WTC11 (cell line): Measurements from ENCODE around the gene ARHGEF37. TPM values are rescaled to one million over a fixed set of nuclear protein-coding genes. Genes with fewer than 3 reads are reported as not detected.
"Not testable (repeated sequence)": the region's sequence is repeated elsewhere in the genome, so short reads cannot be mapped to it uniquely, and the experiment has no call there.

ENCODE experiments used
- ATAC-seq: fragments of 200-7000 bp; cut with Tn5 transposase; 2 replicates; pipeline ENCODE4 v1.10.0; 2021; ENCODE audit warnings: mild to moderate bottlenecking, moderate library complexity
- CTCF ChIA-PET: fragments of 300-600 bp; sonication (Branson Sonifier 250); formaldehyde crosslinking; loops from one replicate; lab custom pipeline; 2021; ENCODE audit warnings: antibody characterized with exemption; lab: Charles Lee
- POLR2A ChIA-PET: fragments of 350-600 bp; sonication (Branson Sonifier 250); formaldehyde crosslinking; loops from one replicate; lab custom pipeline; 2021; ENCODE audit warnings: antibody characterized with exemption; lab: Charles Lee
- DNase-seq: peaks from one replicate; pipeline ENCODE4 v3.0.0; 2021; ENCODE audit warnings: low spot score
- H3K27ac Mint-ChIP-seq: 2 replicates; pipeline ENCODE4 v1.8.0; 2021; ENCODE audit warnings: mixed read lengths
- H3K27me3 Mint-ChIP-seq: 2 replicates; pipeline ENCODE4 v1.8.0; 2021; ENCODE audit warnings: low read depth, mild to moderate bottlenecking, moderate library complexity, mixed read lengths
- H3K36me3 Mint-ChIP-seq: 2 replicates; pipeline ENCODE4 v1.8.0; 2021; ENCODE audit warnings: mixed read lengths
- H3K4me1 Mint-ChIP-seq: 2 replicates; pipeline ENCODE4 v1.8.0; 2022; ENCODE audit warnings: mixed read lengths
- H3K4me3 Mint-ChIP-seq: 2 replicates; pipeline ENCODE4 v1.8.0; 2021; ENCODE audit warnings: mild to moderate bottlenecking, moderate library complexity, mixed read lengths
- H3K9me3 Mint-ChIP-seq: 2 replicates; pipeline ENCODE4 v1.8.0; 2021; ENCODE audit warnings: mixed read lengths
- ATF1 ChIP-seq: sonication (generic); formaldehyde crosslinking; IDR thresholded peaks from 2 replicates; pipeline ENCODE4 v1.8.1; 2023; ENCODE audit warnings: mild to moderate bottlenecking, moderate library complexity, missing genetic modification reagents
- CBFB ChIP-seq: sonication (generic); formaldehyde crosslinking; IDR thresholded peaks from 2 replicates; pipeline ENCODE4 v1.8.1; 2022; ENCODE audit warnings: mild to moderate bottlenecking, low read depth, missing genetic modification reagents
- CDX4 ChIP-seq: fragments of 250-450 bp; sonication (Bioruptor Pico); IDR thresholded peaks from 2 replicates; pipeline ENCODE4 v1.9.0; 2021; ENCODE audit warnings: moderate library complexity, mild to moderate bottlenecking, inconsistent platforms, borderline replicate concordance
- CREM ChIP-seq: sonication (generic); formaldehyde crosslinking; IDR thresholded peaks from 2 replicates; pipeline ENCODE4 v1.8.1; 2022; ENCODE audit warnings: mild to moderate bottlenecking, missing genetic modification reagents, moderate library complexity
- EMX1 ChIP-seq: fragments of 250-450 bp; sonication (Bioruptor Pico); IDR thresholded peaks from 2 replicates; pipeline ENCODE4 v1.8.0; 2021; ENCODE audit warnings: mild to moderate bottlenecking
- ETV6 ChIP-seq: sonication (generic); formaldehyde crosslinking; IDR thresholded peaks from 2 replicates; pipeline ENCODE4 v1.8.1; 2022; ENCODE audit warnings: mild to moderate bottlenecking, missing genetic modification reagents
- FOXP1 ChIP-seq: sonication (generic); formaldehyde crosslinking; IDR thresholded peaks from 2 replicates; pipeline ENCODE4 v1.8.0; 2022; ENCODE audit warnings: missing genetic modification reagents, mild to moderate bottlenecking, moderate library complexity, borderline replicate concordance
- IRF1 ChIP-seq: sonication (generic); formaldehyde crosslinking; IDR thresholded peaks from 2 replicates; pipeline ENCODE4 v1.8.0; 2023; ENCODE audit warnings: missing genetic modification reagents
- KAT7 ChIP-seq: sonication (generic); formaldehyde crosslinking; IDR thresholded peaks from 2 replicates; pipeline ENCODE4 v1.8.1; 2023; ENCODE audit warnings: missing genetic modification reagents, mild to moderate bottlenecking, borderline replicate concordance
- MXD4 ChIP-seq: fragments of 250-450 bp; sonication (Bioruptor Pico); IDR thresholded peaks from 2 replicates; pipeline ENCODE4 v1.8.0; 2021; ENCODE audit warnings: mild to moderate bottlenecking, moderate library complexity, borderline replicate concordance
- NR2C2 ChIP-seq: sonication (generic); formaldehyde crosslinking; IDR thresholded peaks from 2 replicates; pipeline ENCODE4 v1.8.0; 2022; ENCODE audit warnings: mild to moderate bottlenecking, missing genetic modification reagents
- RORB ChIP-seq: fragments of 250-450 bp; sonication (Bioruptor Pico); IDR thresholded peaks from 2 replicates; pipeline ENCODE4 v1.9.0; 2021; ENCODE audit warnings: mild to moderate bottlenecking
- SMAD4 ChIP-seq: sonication (generic); formaldehyde crosslinking; IDR thresholded peaks from 2 replicates; pipeline ENCODE4 v1.8.0; 2022; ENCODE audit warnings: mild to moderate bottlenecking, missing genetic modification reagents
- SOX15 ChIP-seq: fragments of 250-450 bp; sonication (Bioruptor Pico); IDR thresholded peaks from 2 replicates; pipeline ENCODE4 v1.9.0; 2021; ENCODE audit warnings: mild to moderate bottlenecking
- TEAD1 ChIP-seq: sonication (generic); formaldehyde crosslinking; IDR thresholded peaks from 2 replicates; pipeline ENCODE4 v1.8.0; 2022; ENCODE audit warnings: mild to moderate bottlenecking, missing genetic modification reagents
- USF1 ChIP-seq: sonication (generic); formaldehyde crosslinking; IDR thresholded peaks from 2 replicates; pipeline ENCODE4 v1.8.0; 2022; ENCODE audit warnings: mild to moderate bottlenecking, missing genetic modification reagents
- USF2 ChIP-seq: sonication (generic); formaldehyde crosslinking; IDR thresholded peaks from 2 replicates; pipeline ENCODE4 v1.8.1; 2023; ENCODE audit warnings: mild to moderate bottlenecking, missing genetic modification reagents, moderate library complexity
- ZNF121 ChIP-seq: sonication (generic); formaldehyde crosslinking; IDR thresholded peaks from 2 replicates; pipeline ENCODE4 v1.8.0; 2023; ENCODE audit warnings: missing genetic modification reagents
- ZNF138 ChIP-seq: sonication (generic); formaldehyde crosslinking; conservative IDR thresholded peaks from 2 replicates; pipeline ENCODE4 v1.8.1; 2022; ENCODE audit warnings: mild to moderate bottlenecking, moderate library complexity, missing genetic modification reagents
- ZNF263 ChIP-seq: sonication (generic); formaldehyde crosslinking; IDR thresholded peaks from 2 replicates; pipeline ENCODE4 v1.8.1; 2022; ENCODE audit warnings: low read depth, mild to moderate bottlenecking, moderate library complexity, missing genetic modification reagents
- ZNF416 ChIP-seq: fragments of 250-450 bp; sonication (Bioruptor Pico); IDR thresholded peaks from 2 replicates; pipeline ENCODE4 v1.9.0; 2021; ENCODE audit warnings: mild to moderate bottlenecking, inconsistent platforms
- ZNF512 ChIP-seq: sonication (generic); formaldehyde crosslinking; IDR thresholded peaks from 2 replicates; pipeline ENCODE4 v1.8.1; 2022; ENCODE audit warnings: missing genetic modification reagents, borderline replicate concordance
- total RNA-seq: library from RNA; stranded (reverse); gene quantifications from 3 replicates; pipeline ENCODE4 v1.2.3, GENCODE V29; 2021
- TF ChIP-seq, protein P1 (sequence below): sonication (generic); formaldehyde crosslinking; conservative IDR thresholded peaks from 2 replicates; pipeline ENCODE4 v1.8.1; 2022; ENCODE audit warnings: mild to moderate bottlenecking, missing genetic modification reagents

The ARHGEF37 gene
- total RNA-seq, 1 experiment from 2014 or later, result 1.1 TPM

GRCh38 chr5:149667829-149668330 is 86.6 kb downstream of the ARHGEF37 start:
- CTCF ChIA-PET, result interaction anchor here (0.7 to 2.6 kb wide), 37 partner anchors 8 to 324 kb away, joined by 3 to 34 read pairs (median 6); partner anchors contain the start of gene PPARGC1B
- H3K27ac Mint-ChIP-seq, result no peak overlapping the region
- H3K9me3 Mint-ChIP-seq, result peaks cover 22% of the 10 kb centered on the region
- H3K4me3 Mint-ChIP-seq, result no peak overlapping the region
- TF ChIP-seq FOXP1 (CRISPR knock-in tag) (no peak), ZNF121 (no peak), IRF1 (CRISPR knock-in tag) (no peak), EMX1 (CRISPR knock-in tag) (no peak), NR2C2 (CRISPR knock-in tag) (no peak), ZNF138 (no peak), MXD4 (CRISPR knock-in tag) (no peak), KAT7 (no peak), RORB (CRISPR knock-in tag) (no peak), USF2 (CRISPR knock-in tag) (no peak), SOX15 (no peak), CREM (CRISPR knock-in tag) (no peak), ZNF263 (no peak), ATF1 (CRISPR knock-in tag) (no peak), CBFB (CRISPR knock-in tag) (no peak), CDX4 (CRISPR knock-in tag) (no peak), ETV6 (CRISPR knock-in tag) (no peak), USF1 (CRISPR knock-in tag) (no peak)
- TF ChIP-seq, all 79 proteins: peak for 0
- no peaks in the 10 kb centered on the region; the same call in 1 of the 2 replicates for H3K27me3 Mint-ChIP-seq
- H3K4me1 Mint-ChIP-seq, result no peaks in the 10 kb centered on the region; the same call in 1 of the 2 replicates
- DNase-seq (no peak), ATAC-seq (no peak)
- POLR2A ChIA-PET, result interaction anchor here (1.0 kb wide), 1 partner anchor 62 kb away, joined by 3 read pairs; the partner anchor contains the start of gene PPARGC1B
- peaks cover 5% of the 10 kb centered on the region for H3K36me3 Mint-ChIP-seq

DNA sequence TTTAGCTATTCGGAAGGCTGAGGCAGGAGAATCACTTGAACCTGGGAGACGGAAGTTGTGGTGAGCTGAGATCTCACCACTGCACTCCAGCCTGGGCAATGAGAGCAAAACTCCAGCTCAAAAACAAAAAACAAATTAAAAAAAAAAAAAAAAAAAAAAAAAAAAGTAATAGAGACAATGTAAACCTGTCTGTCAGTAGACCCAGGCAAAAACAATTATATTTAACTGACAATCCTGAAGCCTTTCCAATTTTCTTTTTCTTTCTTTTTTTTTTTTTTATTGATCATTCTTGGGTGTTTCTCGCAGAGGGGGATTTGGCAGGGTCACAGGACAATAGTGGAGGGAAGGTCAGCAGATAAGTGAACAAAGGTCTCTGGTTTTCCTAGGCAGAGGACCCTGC is 88.0 kb downstream of the ARHGEF37 start:
- not testable (repeated sequence) for DNase-seq, H3K36me3 Mint-ChIP-seq, H3K27me3 Mint-ChIP-seq, H3K4me1 Mint-ChIP-seq, H3K4me3 Mint-ChIP-seq, H3K27ac Mint-ChIP-seq, ATAC-seq
- ChIA-PET POLR2A (interaction anchor here (0.7 kb wide), 1 partner anchor 88 kb away, joined by 3 read pairs; no protein-coding TSS in a partner anchor), CTCF (interaction anchor here (0.6 kb wide), 1 partner anchor 700 kb away, joined by 3 read pairs; no protein-coding TSS in a partner anchor)
- peaks cover 28% of the 10 kb centered on the region for H3K9me3 Mint-ChIP-seq

- POLR2A ChIA-PET, result no interaction called here
- ATAC-seq (no peak), DNase-seq (no peak)
- peaks cover 5% of the 10 kb centered on the region for H3K36me3 Mint-ChIP-seq
- CTCF ChIA-PET, result no interaction called here
- no peak overlapping the region for H3K27ac Mint-ChIP-seq
- H3K4me3 Mint-ChIP-seq, result no peak overlapping the region
- H3K4me1 Mint-ChIP-seq, result no peaks in the 10 kb centered on the region; the same call in 1 of the 2 replicates
- peaks cover 33% of the 10 kb centered on the region for H3K9me3 Mint-ChIP-seq
- H3K27me3 Mint-ChIP-seq, result peaks cover 4% of the 10 kb centered on the region; the same call in 1 of the 2 replicates
- TF ChIP-seq TEAD1 (CRISPR knock-in tag) (no peak), ZNF512 (CRISPR knock-in tag) (no peak), ZNF416 (CRISPR knock-in tag) (no peak), SMAD4 (CRISPR knock-in tag) (no peak)
- TF ChIP-seq, protein P1, sequence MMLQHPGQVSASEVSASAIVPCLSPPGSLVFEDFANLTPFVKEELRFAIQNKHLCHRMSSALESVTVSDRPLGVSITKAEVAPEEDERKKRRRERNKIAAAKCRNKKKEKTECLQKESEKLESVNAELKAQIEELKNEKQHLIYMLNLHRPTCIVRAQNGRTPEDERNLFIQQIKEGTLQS (CRISPR knock-in tag), result no peak
These were observed 90.2 kb downstream of the ARHGEF37 start for GRCh38 chr5:149671544-149671943.
